Panc1 (cell line): ENCODE measurements around the gene ADCK2. TPM values are rescaled to one million over a fixed set of nuclear protein-coding genes. Genes with fewer than 3 reads are reported as not detected.
"Not testable (repeated sequence)": the region's sequence is repeated elsewhere in the genome, so short reads cannot be mapped to it uniquely, and the experiment has no call there.

ENCODE experiments used
- ATAC-seq: fragments of 200-7000 bp; cut with Tn5 transposase; 2 replicates; pipeline ENCODE4 v1.9.1; 2020; ENCODE audit warnings: mild to moderate bottlenecking, moderate library complexity
- BruUV-seq: library from RNA; stranded (reverse); fragments of 400-500 nt; replicated peaks from 2 replicates; lab custom pipeline; 2021; lab: Mats Ljungman, UMichigan
- CTCF ChIA-PET: fragments of 300-600 bp; sonication (Branson Sonifier 250); formaldehyde crosslinking; loops from one replicate; lab custom pipeline; 2022; ENCODE audit warnings: antibody characterized with exemption; lab: Charles Lee
- POLR2A ChIA-PET: fragments of 300-600 bp; sonication (Branson Sonifier 250); formaldehyde crosslinking; loops from one replicate; lab custom pipeline; 2022; ENCODE audit warnings: antibody characterized with exemption; lab: Charles Lee
- DNase-seq: peaks from one replicate; pipeline ENCODE4 v3.0.0-alpha.2; 2010; ENCODE audit warnings: low read depth, low spot score
- H3K27ac ChIP-seq: 2 replicates; pipeline ENCODE4 v1.5.1; 2011; ENCODE audit warnings: mild to moderate bottlenecking, low read length, inconsistent platforms
- H3K27me3 ChIP-seq: fragments of 200-500 bp; sonication (Bioruptor generic); 2 replicates; pipeline ENCODE4 v1.6.0; 2014; ENCODE audit warnings: low read length, inconsistent platforms; ENCODE audit not compliant: control insufficient read depth, insufficient read depth
- H3K36me3 ChIP-seq: fragments of 200-500 bp; sonication (Bioruptor generic); 2 replicates; pipeline ENCODE4 v1.5.1; 2014; ENCODE audit warnings: inconsistent platforms, mild to moderate bottlenecking, low read length, moderate library complexity; ENCODE audit not compliant: control insufficient read depth, insufficient read depth
- H3K4me1 ChIP-seq: 2 replicates; pipeline ENCODE4 v1.5.1; 2011; ENCODE audit warnings: inconsistent platforms, mild to moderate bottlenecking, low read length, moderate library complexity; ENCODE audit not compliant: control insufficient read depth, insufficient read depth
- H3K4me3 ChIP-seq, 2 experiments: 2 replicates each; pipeline ENCODE4 v1.5.1; 2011 to 2012; ENCODE audit warnings: low read depth in 2 of 2, low read length in 2 of 2, mild to moderate bottlenecking in 2 of 2, inconsistent platforms in 1 of 2, moderate library complexity in 1 of 2
- H3K9me3 ChIP-seq: fragments of 200-500 bp; sonication (Bioruptor generic); 2 replicates; pipeline ENCODE4 v1.5.1; 2014; ENCODE audit warnings: low read depth, mild to moderate bottlenecking, inconsistent platforms, low read length, moderate library complexity; ENCODE audit not compliant: control insufficient read depth, insufficient read depth
- POLR2AphosphoS5 ChIP-seq: IDR thresholded peaks from 2 replicates; pipeline ENCODE4 v1.6.1; 2012; ENCODE audit warnings: mild to moderate bottlenecking, low read depth, low read length, moderate library complexity
- REST ChIP-seq, 2 experiments: IDR thresholded peaks; 2 replicates each; pipeline ENCODE4 v1.6.1; 2011 to 2012; ENCODE audit warnings: low read depth in 2 of 2, control low read depth in 1 of 2, low read length in 1 of 2, mild to moderate bottlenecking in 1 of 2, moderate library complexity in 1 of 2; ENCODE audit not compliant: insufficient read depth in 1 of 2
- SIN3A ChIP-seq: IDR thresholded peaks from 2 replicates; pipeline ENCODE4 v1.6.1; 2012; ENCODE audit warnings: low read depth, mild to moderate bottlenecking, low read length, moderate library complexity, borderline replicate concordance; ENCODE audit not compliant: insufficient read depth
- TCF7L2 ChIP-seq: IDR thresholded peaks from 2 replicates; pipeline ENCODE4 v1.6.1; 2011; ENCODE audit warnings: mild to moderate bottlenecking, low read depth, low read length, inconsistent platforms
- in situ Hi-C: cut with HindIII; loops from 2 replicates; pipeline ENCODE4 v1.10.0; 2016; ENCODE audit warnings: low sequenced_read_pairs, low pct_unique_long_range_greater_than_20kb
- intact Hi-C: fragments of 100-400 bp; cut with micrococcal nuclease; formaldehyde crosslinking; loops from one replicate; pipeline ENCODE4 v1.10.0; 2022; ENCODE audit not compliant: unreplicated experiment
- total RNA-seq: library from RNA; stranded (reverse); gene quantifications from one replicate; pipeline ENCODE4 v1.2.1, GENCODE V29; 2021; ENCODE audit not compliant: unreplicated experiment

ADCK2 gene
- total RNA-seq, 1 experiment from 2014 or later, result 21.6 TPM

- CTCF ChIA-PET, result no interaction called here
- no TSS peak for BruUV-seq
Measured at GRCh38 chr7:140707132-140707531, 34.4 kb downstream of the ADCK2 start.

GRCh38 chr7:140708764-140709163 lies 36.0 kb downstream of the ADCK2 start:
- H3K4me3 ChIP-seq, POLR2A ChIA-PET, ATAC-seq, DNase-seq, H3K36me3 ChIP-seq, intact Hi-C loops, H3K27me3 ChIP-seq, H3K4me1 ChIP-seq, H3K9me3 ChIP-seq, CTCF ChIA-PET, in situ Hi-C loops, BruUV-seq, H3K27ac ChIP-seq: not testable (repeated sequence)

More at GRCh38 chr7:140707132-140707531, 34.4 kb downstream of the ADCK2 start:
- Histone ChIP-seq H3K4me1 (no peaks in the 10 kb centered on the region), H3K9me3 (no peaks in the 10 kb centered on the region), H3K36me3 (peaks cover 3% of the 10 kb centered on the region; the same call in 1 of the 2 replicates), H3K27ac (no peak overlapping the region), H3K4me3 (no peak overlapping the region), H3K27me3 (no peaks in the 10 kb centered on the region)
- intact Hi-C loops (no loop called here), in situ Hi-C loops (no loop called here)
- ATAC-seq, result no peak
- TF ChIP-seq POLR2AphosphoS5 (no peak), TCF7L2 (no peak), SIN3A (no peak), REST (IDR thresholded peaks at IDR 0.05; ENCODE audit: insufficient read depth in 1 of 2, low read depth in 2 of 2, low read length in 1 of 2) (no peak)
- POLR2A ChIA-PET, result no interaction called here
- no peak for DNase-seq

- BruUV-seq, DNase-seq, H3K4me3 ChIP-seq, ATAC-seq, H3K27ac ChIP-seq, H3K4me1 ChIP-seq, POLR2A ChIA-PET, intact Hi-C loops, in situ Hi-C loops, H3K36me3 ChIP-seq, H3K27me3 ChIP-seq, H3K9me3 ChIP-seq, CTCF ChIA-PET: not testable (repeated sequence)
Measured at GRCh38 chr7:140712392-140712791, 39.6 kb downstream of the ADCK2 start.
